Measurements from ENCODE around the gene PDIA5.

Gene PDIA5

DNA sequence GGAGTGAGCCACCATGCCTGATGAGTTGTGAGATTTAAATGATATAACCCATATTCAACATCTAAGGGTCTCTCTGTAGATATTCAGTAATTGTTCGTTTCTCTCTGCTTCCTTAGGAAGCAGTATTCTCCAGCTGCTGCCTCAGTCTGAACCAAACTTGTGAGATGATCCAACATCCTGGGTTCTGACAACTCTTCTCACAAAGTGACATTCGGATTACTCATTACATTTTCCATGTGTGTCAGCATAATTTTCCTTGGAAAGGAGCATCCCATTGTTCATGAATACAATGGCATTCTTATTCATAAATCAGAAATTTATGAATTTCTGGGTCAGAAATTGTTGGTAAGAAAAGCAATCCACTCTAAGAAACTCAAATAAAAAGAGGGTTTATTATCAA, 119.9 kb downstream of the PDIA5 start:
- no peak for DNase-seq

DNA sequence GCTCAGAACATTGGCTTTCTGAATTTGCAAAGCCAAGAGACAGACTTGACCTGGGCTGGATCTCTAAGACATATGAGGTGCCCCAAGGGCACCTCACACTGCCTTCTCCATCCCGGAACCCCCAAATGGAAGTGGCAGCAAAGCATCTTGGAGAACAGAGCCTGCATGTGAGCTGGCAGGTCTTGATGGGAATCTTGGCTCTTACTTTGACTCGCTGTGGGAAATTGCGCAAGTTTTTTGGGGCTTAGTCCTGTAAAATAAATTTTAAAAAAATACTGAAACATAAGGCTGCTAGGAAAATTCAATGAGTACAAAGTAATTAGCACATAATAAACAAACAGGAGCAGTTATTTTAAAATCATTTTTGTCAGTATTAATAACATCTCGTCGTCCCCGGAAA, 121.2 kb downstream of the PDIA5 start:
- DNase-seq = no peak

- DNase-seq = no peak
Observed at GRCh38 chr3:123193448-123194101, 126.8 kb downstream of the PDIA5 start.

GRCh38 chr3:123194552-123194951, 127.7 kb downstream of the PDIA5 start:
- peak; percentile 24 to 72 for DNase-seq

- DNase-seq = no peak
Observed at GRCh38 chr3:123198372-123198771, 131.5 kb downstream of the PDIA5 start.

DNA sequence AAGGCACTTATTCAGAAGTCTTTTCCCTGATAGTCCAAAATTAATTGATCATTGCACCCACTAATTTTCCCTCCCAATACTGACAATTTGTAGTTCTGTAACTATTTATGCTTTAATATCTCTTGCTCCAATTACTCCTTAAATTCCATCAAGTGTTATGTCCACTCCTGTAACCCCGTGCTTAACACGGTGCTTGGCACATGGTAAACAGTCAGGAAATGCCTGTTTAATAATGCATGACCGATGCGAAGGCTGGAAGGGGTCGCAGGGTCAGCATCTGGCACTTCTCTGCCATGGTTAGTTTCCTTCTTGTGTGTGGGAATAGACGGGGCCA, 134.4 kb downstream of the PDIA5 start:
- no peak for DNase-seq

GRCh38 chr3:123201557-123202427, 135.0 kb downstream of the PDIA5 start, which contains the start of gene SEC22A:
SEC22A (plus strand) TSS chr3:123201943; CDS start chr3:123209218, 7,275 bp downstream.
- DNase-seq = peak; percentile 98 to 99

- peak; percentile 73 to 92 for DNase-seq
Observed at GRCh38 chr3:123202451-123202850, 135.6 kb downstream of the PDIA5 start.
